Measurements from ENCODE around the gene AKR1C8. TPM values are rescaled to one million over a fixed set of nuclear protein-coding genes. Genes with fewer than 3 reads are reported as not detected.

The AKR1C8 gene
- total and polyA plus RNA-seq, 2 of the 13 experiments (the other 11 are each of a cell fraction or from before 2014, with no cell fraction given) = 0.12 TPM; not detected in 1

DNA sequence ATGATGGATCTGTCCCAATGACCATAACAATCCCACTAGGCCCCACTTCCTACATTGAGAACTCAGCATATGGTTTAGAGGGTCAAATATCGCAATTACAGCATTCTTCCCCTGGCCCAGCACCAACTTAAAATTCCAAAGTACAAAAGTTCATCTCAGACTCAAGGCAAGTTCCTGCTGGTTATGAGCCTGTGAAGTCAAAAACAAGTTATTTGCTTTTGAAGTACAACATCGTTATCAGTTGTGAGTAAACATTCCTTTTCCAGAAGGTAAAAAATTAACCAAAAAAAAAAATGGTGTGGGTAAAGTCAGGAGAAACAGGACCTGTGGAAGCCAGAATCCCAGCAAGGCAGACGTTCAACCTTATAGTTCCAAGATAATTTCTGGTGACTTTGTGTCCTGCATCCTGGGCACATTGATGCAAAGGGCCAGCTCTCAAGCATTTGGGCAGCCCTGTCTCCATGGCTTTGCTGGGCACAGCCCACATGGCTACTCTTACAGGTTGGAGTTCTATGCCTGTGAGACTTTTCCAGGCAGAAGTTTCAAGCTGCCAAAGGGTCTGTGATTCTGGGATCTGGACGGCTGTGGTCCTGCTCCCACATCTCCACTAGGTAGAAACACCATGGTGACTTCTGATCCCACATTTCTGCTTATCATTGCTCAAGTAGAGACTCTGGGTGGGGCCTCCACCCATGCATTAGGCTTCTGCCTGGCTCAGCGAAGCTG lies 37.5 kb downstream of the AKR1C8 start (continued):
- TF ChIP-seq, protein P1, sequence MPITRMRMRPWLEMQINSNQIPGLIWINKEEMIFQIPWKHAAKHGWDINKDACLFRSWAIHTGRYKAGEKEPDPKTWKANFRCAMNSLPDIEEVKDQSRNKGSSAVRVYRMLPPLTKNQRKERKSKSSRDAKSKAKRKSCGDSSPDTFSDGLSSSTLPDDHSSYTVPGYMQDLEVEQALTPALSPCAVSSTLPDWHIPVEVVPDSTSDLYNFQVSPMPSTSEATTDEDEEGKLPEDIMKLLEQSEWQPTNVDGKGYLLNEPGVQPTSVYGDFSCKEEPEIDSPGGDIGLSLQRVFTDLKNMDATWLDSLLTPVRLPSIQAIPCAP (CRISPR knock-in tag; IDR thresholded peaks at IDR 0.05; ENCODE audit: low read depth) = no peak
- TF ChIP-seq ZNF101 (CRISPR knock-in tag; IDR thresholded peaks at IDR 0.05; ENCODE audit: borderline replicate concordance, low read depth) (no peak), SALL1 (CRISPR knock-in tag; IDR thresholded peaks at IDR 0.05) (peak; percentile 93), KDM3A (CRISPR knock-in tag; IDR thresholded peaks at IDR 0.05; ENCODE audit: low read depth) (no peak; the same call in 1 of the 2 replicates), ZFP82 (CRISPR knock-in tag; IDR thresholded peaks at IDR 0.05; ENCODE audit: borderline replicate concordance) (no peak), NPAS2 (CRISPR knock-in tag; IDR thresholded peaks at IDR 0.05; ENCODE audit: borderline replicate concordance) (no peak), ZNF570 (CRISPR knock-in tag; IDR thresholded peaks at IDR 0.05; ENCODE audit: borderline replicate concordance) (no peak), HDAC6 (IDR thresholded peaks at IDR 0.05; ENCODE audit: low read depth, low read length) (no peak), ZNF331 (CRISPR knock-in tag; IDR thresholded peaks at IDR 0.05) (peak; percentile 88; the same call in 1 of the 2 replicates), SCMH1 (CRISPR knock-in tag; IDR thresholded peaks at IDR 0.05; ENCODE audit: borderline replicate concordance) (no peak), ZNF746 (CRISPR knock-in tag; IDR thresholded peaks at IDR 0.05) (no peak), HMG20B (CRISPR knock-in tag; conservative IDR thresholded peaks at IDR 0.05) (0 out of 2 replicates have a peak, but pooled peaks have one; percentile 3), MTF1 (CRISPR knock-in tag; IDR thresholded peaks at IDR 0.05) (no peak), ZNF552 (CRISPR knock-in tag; IDR thresholded peaks at IDR 0.05; ENCODE audit: borderline replicate concordance) (no peak), MED13 (CRISPR knock-in tag; IDR thresholded peaks at IDR 0.05) (peak; percentile 98), ZNF383 (CRISPR knock-in tag; IDR thresholded peaks at IDR 0.05; ENCODE audit: borderline replicate concordance) (no peak), SPEN (CRISPR knock-in tag; IDR thresholded peaks at IDR 0.05; ENCODE audit: low read depth) (peak; percentile 49; the same call in 1 of the 2 replicates), ZNF782 (CRISPR knock-in tag; IDR thresholded peaks at IDR 0.05; ENCODE audit: borderline replicate concordance) (no peak), SIN3B (IDR thresholded peaks at IDR 0.05; ENCODE audit: low read length) (no peak), ZNF274 (CRISPR knock-in tag; IDR thresholded peaks at IDR 0.05) (no peak), ZNF562 (CRISPR knock-in tag; IDR thresholded peaks at IDR 0.05; ENCODE audit: borderline replicate concordance) (no peak), MAFG (CRISPR knock-in tag; IDR thresholded peaks at IDR 0.05) (no peak; the same call in 1 of the 2 replicates)
- TF ChIP-seq, protein P2, sequence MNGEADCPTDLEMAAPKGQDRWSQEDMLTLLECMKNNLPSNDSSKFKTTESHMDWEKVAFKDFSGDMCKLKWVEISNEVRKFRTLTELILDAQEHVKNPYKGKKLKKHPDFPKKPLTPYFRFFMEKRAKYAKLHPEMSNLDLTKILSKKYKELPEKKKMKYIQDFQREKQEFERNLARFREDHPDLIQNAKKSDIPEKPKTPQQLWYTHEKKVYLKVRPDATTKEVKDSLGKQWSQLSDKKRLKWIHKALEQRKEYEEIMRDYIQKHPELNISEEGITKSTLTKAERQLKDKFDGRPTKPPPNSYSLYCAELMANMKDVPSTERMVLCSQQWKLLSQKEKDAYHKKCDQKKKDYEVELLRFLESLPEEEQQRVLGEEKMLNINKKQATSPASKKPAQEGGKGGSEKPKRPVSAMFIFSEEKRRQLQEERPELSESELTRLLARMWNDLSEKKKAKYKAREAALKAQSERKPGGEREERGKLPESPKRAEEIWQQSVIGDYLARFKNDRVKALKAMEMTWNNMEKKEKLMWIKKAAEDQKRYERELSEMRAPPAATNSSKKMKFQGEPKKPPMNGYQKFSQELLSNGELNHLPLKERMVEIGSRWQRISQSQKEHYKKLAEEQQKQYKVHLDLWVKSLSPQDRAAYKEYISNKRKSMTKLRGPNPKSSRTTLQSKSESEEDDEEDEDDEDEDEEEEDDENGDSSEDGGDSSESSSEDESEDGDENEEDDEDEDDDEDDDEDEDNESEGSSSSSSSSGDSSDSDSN (CRISPR knock-in tag; IDR thresholded peaks at IDR 0.05) = peak; percentile 34; the same call in 1 of the 2 replicates
- TF ChIP-seq, protein P3, sequence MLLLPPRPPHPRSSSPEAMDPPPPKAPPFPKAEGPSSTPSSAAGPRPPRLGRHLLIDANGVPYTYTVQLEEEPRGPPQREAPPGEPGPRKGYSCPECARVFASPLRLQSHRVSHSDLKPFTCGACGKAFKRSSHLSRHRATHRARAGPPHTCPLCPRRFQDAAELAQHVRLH (CRISPR knock-in tag; IDR thresholded peaks at IDR 0.05; ENCODE audit: borderline replicate concordance, low read depth) = no peak
- TF ChIP-seq, protein P4, sequence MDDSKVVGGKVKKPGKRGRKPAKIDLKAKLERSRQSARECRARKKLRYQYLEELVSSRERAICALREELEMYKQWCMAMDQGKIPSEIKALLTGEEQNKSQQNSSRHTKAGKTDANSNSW (CRISPR knock-in tag; IDR thresholded peaks at IDR 0.05; ENCODE audit: borderline replicate concordance) = no peak
- TF ChIP-seq, protein P5, sequence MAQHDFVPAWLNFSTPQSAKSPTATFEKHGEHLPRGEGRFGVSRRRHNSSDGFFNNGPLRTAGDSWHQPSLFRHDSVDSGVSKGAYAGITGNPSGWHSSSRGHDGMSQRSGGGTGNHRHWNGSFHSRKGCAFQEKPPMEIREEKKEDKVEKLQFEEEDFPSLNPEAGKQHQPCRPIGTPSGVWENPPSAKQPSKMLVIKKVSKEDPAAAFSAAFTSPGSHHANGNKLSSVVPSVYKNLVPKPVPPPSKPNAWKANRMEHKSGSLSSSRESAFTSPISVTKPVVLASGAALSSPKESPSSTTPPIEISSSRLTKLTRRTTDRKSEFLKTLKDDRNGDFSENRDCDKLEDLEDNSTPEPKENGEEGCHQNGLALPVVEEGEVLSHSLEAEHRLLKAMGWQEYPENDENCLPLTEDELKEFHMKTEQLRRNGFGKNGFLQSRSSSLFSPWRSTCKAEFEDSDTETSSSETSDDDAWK (CRISPR knock-in tag; IDR thresholded peaks at IDR 0.05) = no peak

All from HepG2 (cell line).